Measurements from ENCODE around the gene MACROD1. TPM values are rescaled to one million over a fixed set of nuclear protein-coding genes. Genes with fewer than 3 reads are reported as not detected.
A peak's percentile ranks its signal among the peaks of the same experiment; 100 is the strongest.

The MACROD1 gene
- total and polyA plus RNA-seq, 9 donors: 21.1 to 50.2 (median 32.2) TPM

DNA sequence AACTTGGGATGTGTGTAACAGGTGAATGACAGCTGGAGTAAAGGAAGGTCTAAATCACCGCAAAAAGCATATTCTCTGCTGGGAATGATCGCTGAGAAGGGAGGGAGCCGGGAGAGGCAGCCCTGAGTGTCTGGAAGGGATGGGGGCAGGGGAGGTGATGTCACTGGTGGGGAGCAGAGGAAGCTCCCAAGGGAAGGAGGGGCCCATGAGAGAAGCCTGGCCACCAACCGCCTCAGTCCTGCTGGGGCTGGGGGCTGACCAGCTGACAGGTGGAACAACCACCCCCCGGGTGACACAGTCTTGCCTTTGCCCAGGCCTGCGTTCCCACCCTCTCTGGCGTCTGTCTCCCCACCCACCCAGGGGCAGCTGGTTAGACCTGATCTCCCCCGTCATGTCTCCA is 136.1 kb downstream of the MACROD1 start:
- 78 to 82% (median 80%) methylated on average over 8 of the region's 8 CpGs for WGBS, 3 donors
- peaks cover 6% of the 10 kb centered on the region for H3K4me1 ChIP-seq (ENCODE audit: insufficient read depth)
- H3K36me3 ChIP-seq: no peaks in the 10 kb centered on the region
- TF ChIP-seq POLR2A (IDR thresholded peaks at IDR 0.05) (no peak), CTCF (IDR thresholded peaks at IDR 0.05) (no peak), EP300 (IDR thresholded peaks at IDR 0.05) (no peak)
- no peak for DNase-seq
- H3K4me3 ChIP-seq: no peak overlapping the region
- no peak overlapping the region for H3K27ac ChIP-seq
- H3K27me3 ChIP-seq: no peaks in the 10 kb centered on the region
- intact Hi-C loops (cut with DNase I): no loop called here
- no peaks in the 10 kb centered on the region for H3K9me3 ChIP-seq

GRCh38 chr11:64028398-64029115 is 137.4 kb downstream of the MACROD1 start:
- Histone ChIP-seq H3K36me3 (no peaks in the 10 kb centered on the region), H3K4me1 (ENCODE audit: insufficient read depth) (peaks cover 6% of the 10 kb centered on the region), H3K4me3 (no peak overlapping the region), H3K9me3 (no peaks in the 10 kb centered on the region), H3K27me3 (no peaks in the 10 kb centered on the region), H3K27ac (no peak overlapping the region)
- TF ChIP-seq EP300 (IDR thresholded peaks at IDR 0.05): no peak
- no peak for TF ChIP-seq CTCF (IDR thresholded peaks at IDR 0.05)
- TF ChIP-seq POLR2A (IDR thresholded peaks at IDR 0.05): no peak
- peak in 2 of 5 donors; percentile 56 to 57 for DNase-seq
- 16 to 20% (median 19%) methylated on average over 20 to 21 of the region's 22 CpGs for WGBS, 3 donors
- intact Hi-C loops (cut with DNase I): no loop called here

DNA sequence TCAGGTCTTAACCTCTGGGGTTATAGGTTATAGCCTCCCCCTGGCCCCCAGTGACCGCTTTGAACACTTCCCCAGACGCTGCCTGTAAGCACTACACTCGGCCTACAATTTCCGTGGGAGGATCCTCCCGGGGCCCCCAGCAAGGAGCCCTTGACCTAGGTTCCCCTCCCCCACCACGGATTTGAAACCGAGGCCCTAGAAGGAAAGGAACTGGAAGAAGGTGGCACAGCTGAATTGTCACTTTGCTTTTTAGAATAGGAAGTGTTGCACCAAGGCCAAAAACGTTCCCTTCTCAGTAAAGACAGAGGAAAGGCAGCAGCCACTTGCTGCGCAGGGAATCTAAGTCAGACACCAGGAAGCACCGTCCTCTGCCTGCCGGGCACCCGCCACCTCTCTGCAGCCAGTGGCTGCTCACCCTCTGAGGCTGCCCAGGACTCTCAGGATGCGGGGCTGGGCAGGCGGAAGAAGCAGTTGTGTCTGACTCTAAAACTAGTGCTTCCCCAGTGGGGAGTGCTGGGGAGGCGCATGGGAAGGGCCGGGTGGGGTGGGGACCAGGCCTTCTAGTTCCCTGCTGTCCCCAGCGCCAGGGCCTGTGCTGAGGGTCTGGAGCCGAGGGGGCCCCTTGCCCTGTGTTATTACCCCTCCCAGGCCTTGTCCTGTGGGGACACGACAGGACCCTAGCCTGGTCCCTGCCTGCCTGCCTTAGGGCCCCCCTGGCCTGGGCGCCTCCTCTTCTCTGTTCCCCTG is 138.1 kb downstream of the MACROD1 start:
- no peak overlapping the region for H3K27ac ChIP-seq
- 54 to 57% (median 55%) methylated on average over 20 of the region's 20 CpGs for WGBS, 3 donors
- no peak overlapping the region for H3K4me3 ChIP-seq
- intact Hi-C loops (cut with DNase I): no loop called here
- no peaks in the 10 kb centered on the region for H3K9me3 ChIP-seq
- DNase-seq: no peak
- TF ChIP-seq CTCF (IDR thresholded peaks at IDR 0.05) (no peak), EP300 (IDR thresholded peaks at IDR 0.05) (no peak), POLR2A (IDR thresholded peaks at IDR 0.05) (no peak)
- H3K36me3 ChIP-seq: no peaks in the 10 kb centered on the region
- H3K4me1 ChIP-seq (ENCODE audit: insufficient read depth): peaks cover 6% of the 10 kb centered on the region
- no peaks in the 10 kb centered on the region for H3K27me3 ChIP-seq

DNA sequence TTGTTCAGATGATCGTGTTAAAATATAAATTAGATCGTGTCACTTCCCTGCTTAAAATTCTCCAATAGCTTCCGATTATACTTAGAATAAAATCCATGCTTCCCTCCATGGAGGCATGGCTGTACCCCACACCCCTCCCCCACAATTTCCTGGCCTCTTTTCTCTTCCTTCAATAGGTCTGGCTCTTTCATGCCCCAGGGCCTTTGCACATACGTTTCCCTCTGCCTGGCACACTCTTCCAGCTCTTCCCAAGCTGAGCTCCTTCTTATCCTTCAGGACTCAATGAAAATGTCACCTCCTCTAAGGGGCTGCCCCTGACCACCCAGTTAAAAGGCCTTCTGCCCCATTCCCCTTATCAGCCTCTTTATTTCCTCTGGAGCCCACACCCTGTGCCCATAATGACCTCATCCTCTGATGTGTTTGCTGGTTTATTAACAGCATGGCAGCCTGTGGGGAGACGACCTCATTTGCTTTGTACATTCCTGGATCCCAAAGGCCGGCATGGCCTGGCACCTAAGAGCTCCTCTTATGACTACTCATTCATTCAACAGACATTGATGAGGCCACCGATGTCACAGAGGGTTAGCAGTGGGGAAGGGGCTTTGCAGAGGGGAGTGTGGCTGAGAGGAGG is 139.2 kb downstream of the MACROD1 start:
- Histone ChIP-seq H3K9me3 (no peaks in the 10 kb centered on the region), H3K4me1 (ENCODE audit: insufficient read depth) (peaks cover 6% of the 10 kb centered on the region), H3K27ac (no peak overlapping the region), H3K4me3 (no peak overlapping the region), H3K36me3 (no peaks in the 10 kb centered on the region), H3K27me3 (no peaks in the 10 kb centered on the region)
- DNase-seq: no peak
- 86 to 91% (median 87%) methylated on average over 7 of the region's 7 CpGs for WGBS, 3 donors
- intact Hi-C loops (cut with DNase I): no loop called here
- TF ChIP-seq EP300 (IDR thresholded peaks at IDR 0.05): no peak
- TF ChIP-seq POLR2A (IDR thresholded peaks at IDR 0.05): no peak
- no peak for TF ChIP-seq CTCF (IDR thresholded peaks at IDR 0.05)
